NCI-H2107 treated with DMSO at 0.1 percent for 48 hours (cell line): ENCODE measurements around the gene ALG1.
"Not testable (repeated sequence)": the region's sequence is repeated elsewhere in the genome, so short reads cannot be mapped to it uniquely, and the experiment has no call there.

Experiments used
- DNase-seq: peaks from one replicate; lab custom pipeline; 2025; ENCODE audit not compliant: unreplicated experiment; lab: John Stamatoyannopoulos, UW

The ALG1 gene

GRCh38 chr16:5044011-5044540, 27.6 kb upstream of the ALG1 start:
- DNase-seq, result no peak

GRCh38 chr16:5044581-5044980, 27.1 kb upstream of the ALG1 start:
- DNase-seq, result not testable (repeated sequence)

- no peak for DNase-seq
Measured at GRCh38 chr16:5045499-5046115, 26.0 kb upstream of the ALG1 start.

- DNase-seq, result no peak
Measured at GRCh38 chr16:5046914-5047313, 24.7 kb upstream of the ALG1 start.

- no peak for DNase-seq
Measured at GRCh38 chr16:5054876-5055865, 16.5 kb upstream of the ALG1 start.

- DNase-seq, result no peak
Measured at GRCh38 chr16:5056352-5056751, 15.3 kb upstream of the ALG1 start.

GRCh38 chr16:5058476-5058875, 13.2 kb upstream of the ALG1 start:
- DNase-seq, result no peak

GRCh38 chr16:5059386-5060072, 12.1 kb upstream of the ALG1 start:
- no peak for DNase-seq

- DNase-seq, result no peak
Measured at GRCh38 chr16:5060073-5060641, 11.5 kb upstream of the ALG1 start.

- no peak for DNase-seq
Measured at GRCh38 chr16:5062051-5062450, 9.6 kb upstream of the ALG1 start.

GRCh38 chr16:5062790-5063765, 8.6 kb upstream of the ALG1 start:
- DNase-seq, result no peak

- DNase-seq, result no peak
Measured at GRCh38 chr16:5064915-5065314, 6.7 kb upstream of the ALG1 start.

- DNase-seq, result no peak
Measured at GRCh38 chr16:5065326-5065725, 6.3 kb upstream of the ALG1 start.

- no peak for DNase-seq
Measured at GRCh38 chr16:5065813-5066212, 5.8 kb upstream of the ALG1 start, which contains the start of gene C16orf89. C16orf89 (minus strand) TSS chr16:5065956; CDS start chr16:5065908, 48 bp downstream.

GRCh38 chr16:5066511-5066910, 5.1 kb upstream of the ALG1 start:
- no peak for DNase-seq

- DNase-seq, result no peak
Measured at GRCh38 chr16:5069048-5069447, 2.6 kb upstream of the ALG1 start.

- no peak for DNase-seq
Measured at GRCh38 chr16:5069854-5070253, 1.8 kb upstream of the ALG1 start.

GRCh38 chr16:5070431-5071186, 1.0 kb upstream of the ALG1 start:
- no peak for DNase-seq

GRCh38 chr16:5071341-5071680, 332 bp upstream of the ALG1 start:
- DNase-seq, result no peak
